ENCODE measurements around the gene SARS2.

DNA sequence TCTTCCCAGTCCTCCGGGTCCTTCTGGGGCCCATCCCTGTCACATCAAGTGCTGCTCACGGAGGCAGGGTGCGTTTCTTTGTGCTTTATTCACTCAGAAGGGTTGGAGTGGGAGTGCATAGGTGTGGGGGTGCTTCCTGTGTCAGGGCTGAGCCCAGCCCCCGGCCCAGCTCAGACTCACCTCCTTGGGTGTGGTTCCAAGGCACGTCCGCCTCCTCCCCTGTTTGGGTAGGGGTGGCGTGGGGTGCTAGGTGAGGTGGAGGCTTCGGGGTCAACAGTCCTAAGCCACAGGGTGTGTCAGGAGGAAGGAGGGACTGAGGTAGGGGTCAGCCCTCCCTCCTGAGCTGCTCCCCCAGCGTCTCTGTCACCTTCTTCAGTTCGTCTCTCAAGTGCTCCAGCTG is 21.7 kb downstream of the SARS2 start:
- TF ChIP-seq, protein P1, sequence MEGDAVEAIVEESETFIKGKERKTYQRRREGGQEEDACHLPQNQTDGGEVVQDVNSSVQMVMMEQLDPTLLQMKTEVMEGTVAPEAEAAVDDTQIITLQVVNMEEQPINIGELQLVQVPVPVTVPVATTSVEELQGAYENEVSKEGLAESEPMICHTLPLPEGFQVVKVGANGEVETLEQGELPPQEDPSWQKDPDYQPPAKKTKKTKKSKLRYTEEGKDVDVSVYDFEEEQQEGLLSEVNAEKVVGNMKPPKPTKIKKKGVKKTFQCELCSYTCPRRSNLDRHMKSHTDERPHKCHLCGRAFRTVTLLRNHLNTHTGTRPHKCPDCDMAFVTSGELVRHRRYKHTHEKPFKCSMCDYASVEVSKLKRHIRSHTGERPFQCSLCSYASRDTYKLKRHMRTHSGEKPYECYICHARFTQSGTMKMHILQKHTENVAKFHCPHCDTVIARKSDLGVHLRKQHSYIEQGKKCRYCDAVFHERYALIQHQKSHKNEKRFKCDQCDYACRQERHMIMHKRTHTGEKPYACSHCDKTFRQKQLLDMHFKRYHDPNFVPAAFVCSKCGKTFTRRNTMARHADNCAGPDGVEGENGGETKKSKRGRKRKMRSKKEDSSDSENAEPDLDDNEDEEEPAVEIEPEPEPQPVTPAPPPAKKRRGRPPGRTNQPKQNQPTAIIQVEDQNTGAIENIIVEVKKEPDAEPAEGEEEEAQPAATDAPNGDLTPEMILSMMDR (IDR thresholded peaks at IDR 0.05): no peak
- no peak for TF ChIP-seq EZH2phosphoT487 (IDR thresholded peaks at IDR 0.05)
- no peak for TF ChIP-seq EZH2 (IDR thresholded peaks at IDR 0.05)
